ENCODE results near the gene POGK.
A peak's percentile ranks its signal among the peaks of the same experiment; 100 is the strongest.
"Not testable (repeated sequence)": the region's sequence is repeated elsewhere in the genome, so short reads cannot be mapped to it uniquely, and the experiment has no call there.

Gene POGK

GRCh38 chr1:166819974-166820373 is 19.3 kb upstream of the POGK start:
- TF ChIP-seq CTCF (IDR thresholded peaks at IDR 0.05; ENCODE audit: low read depth, low read length), result no peak
- no peak for DNase-seq (ENCODE audit: extremely low read depth, low read depth)

- TF ChIP-seq CTCF (IDR thresholded peaks at IDR 0.05; ENCODE audit: low read depth, low read length), result peak; percentile 16
- no peak for DNase-seq (ENCODE audit: extremely low read depth, low read depth)
Measured at GRCh38 chr1:166822385-166822784, 16.9 kb upstream of the POGK start.

- no peak for DNase-seq (ENCODE audit: extremely low read depth, low read depth)
- TF ChIP-seq CTCF (IDR thresholded peaks at IDR 0.05; ENCODE audit: low read depth, low read length), result no peak
Measured at GRCh38 chr1:166827426-166827825, 11.8 kb upstream of the POGK start.

- DNase-seq (ENCODE audit: extremely low read depth, low read depth), result not testable (repeated sequence)
Measured at GRCh38 chr1:166829762-166830161, 9.5 kb upstream of the POGK start.

GRCh38 chr1:166836733-166837132 is 2.5 kb upstream of the POGK start:
- TF ChIP-seq CTCF (IDR thresholded peaks at IDR 0.05; ENCODE audit: low read depth, low read length), result no peak
- no peak for DNase-seq (ENCODE audit: extremely low read depth, low read depth)

GRCh38 chr1:166839600-166840308 is 479 bp downstream of the POGK start:
- peak; percentile 16 for TF ChIP-seq CTCF (IDR thresholded peaks at IDR 0.05; ENCODE audit: low read depth, low read length)
- DNase-seq (ENCODE audit: extremely low read depth, low read depth), result no peak

GRCh38 chr1:166840309-166841274 is 1.3 kb downstream of the POGK start:
- DNase-seq (ENCODE audit: extremely low read depth, low read depth), result no peak

More at GRCh38 chr1:166840309-166841274, 1.3 kb downstream of the POGK start:
- no peak for TF ChIP-seq CTCF (IDR thresholded peaks at IDR 0.05; ENCODE audit: low read depth, low read length)
